ENCODE results near the gene PSG6.
"Not testable (repeated sequence)": the region's sequence is repeated elsewhere in the genome, so short reads cannot be mapped to it uniquely, and the experiment has no call there.

Gene PSG6

GRCh38 chr19:42906162-42906561, 11.5 kb downstream of the PSG6 start:
- not testable (repeated sequence) for DNase-seq

- not testable (repeated sequence) for DNase-seq
Measured at GRCh38 chr19:42900561-42900960, 17.1 kb downstream of the PSG6 start.

GRCh38 chr19:42899674-42900073, 18.0 kb downstream of the PSG6 start:
- DNase-seq, result not testable (repeated sequence)

GRCh38 chr19:42899110-42899509, 18.6 kb downstream of the PSG6 start:
- DNase-seq, result not testable (repeated sequence)

- DNase-seq, result not testable (repeated sequence)
Measured at GRCh38 chr19:42898656-42899055, 19.0 kb downstream of the PSG6 start.

- DNase-seq, result not testable (repeated sequence)
Measured at GRCh38 chr19:42897729-42898128, 20.0 kb downstream of the PSG6 start.

GRCh38 chr19:42890446-42890845, 27.2 kb downstream of the PSG6 start:
- not testable (repeated sequence) for DNase-seq

- not testable (repeated sequence) for DNase-seq
Measured at GRCh38 chr19:42887876-42888445, 29.7 kb downstream of the PSG6 start.

GRCh38 chr19:42882730-42883129, 35.0 kb downstream of the PSG6 start:
- DNase-seq, result not testable (repeated sequence)

- not testable (repeated sequence) for DNase-seq
Measured at GRCh38 chr19:42882010-42882409, 35.7 kb downstream of the PSG6 start.

GRCh38 chr19:42881279-42881678, 36.4 kb downstream of the PSG6 start:
- not testable (repeated sequence) for DNase-seq

GRCh38 chr19:42880621-42881020, 37.1 kb downstream of the PSG6 start:
- DNase-seq, result not testable (repeated sequence)

GRCh38 chr19:42879613-42880012, 38.1 kb downstream of the PSG6 start, which contains the start of gene PSG1:
Gene PSG1, minus strand, starts transcription at chr19:42879713. Its CDS starts 132 bp downstream, at chr19:42879581.
- no peak for DNase-seq

- not testable (repeated sequence) for DNase-seq
Measured at GRCh38 chr19:42876596-42876995, 41.1 kb downstream of the PSG6 start.

GRCh38 chr19:42875881-42876280, 41.8 kb downstream of the PSG6 start:
- not testable (repeated sequence) for DNase-seq

- peak; percentile 82 for DNase-seq
Measured at GRCh38 chr19:42874901-42875813, 42.5 kb downstream of the PSG6 start.

- DNase-seq, result not testable (repeated sequence)
Measured at GRCh38 chr19:42874136-42874535, 43.6 kb downstream of the PSG6 start.

- no peak for DNase-seq
Measured at GRCh38 chr19:42872608-42873007, 45.1 kb downstream of the PSG6 start.

- DNase-seq, result no peak
Measured at GRCh38 chr19:42857544-42857867, 60.2 kb downstream of the PSG6 start.

GRCh38 chr19:42856866-42857543, 60.7 kb downstream of the PSG6 start:
- peak; percentile 23 for DNase-seq

GRCh38 chr19:42854745-42855144, 62.9 kb downstream of the PSG6 start:
- not testable (repeated sequence) for DNase-seq

- DNase-seq, result not testable (repeated sequence)
Measured at GRCh38 chr19:42853231-42853630, 64.5 kb downstream of the PSG6 start.

- DNase-seq, result not testable (repeated sequence)
Measured at GRCh38 chr19:42852821-42853220, 64.9 kb downstream of the PSG6 start.
